Skeletal muscle cell (primary cell): ENCODE results near the gene MTFR1L.
"Not testable (repeated sequence)": the region's sequence is repeated elsewhere in the genome, so short reads cannot be mapped to it uniquely, and the experiment has no call there.

ENCODE experiments used
- DNase-seq: peaks from one replicate; pipeline ENCODE4 v3.0.0-alpha.2; 2010; ENCODE audit warnings: low read depth
- H3K4me3 ChIP-seq: 2 replicates; pipeline ENCODE4 v1.5.1; 2011; ENCODE audit warnings: low read depth, mild to moderate bottlenecking, control low read depth, low read length, moderate library complexity

The MTFR1L gene

DNA sequence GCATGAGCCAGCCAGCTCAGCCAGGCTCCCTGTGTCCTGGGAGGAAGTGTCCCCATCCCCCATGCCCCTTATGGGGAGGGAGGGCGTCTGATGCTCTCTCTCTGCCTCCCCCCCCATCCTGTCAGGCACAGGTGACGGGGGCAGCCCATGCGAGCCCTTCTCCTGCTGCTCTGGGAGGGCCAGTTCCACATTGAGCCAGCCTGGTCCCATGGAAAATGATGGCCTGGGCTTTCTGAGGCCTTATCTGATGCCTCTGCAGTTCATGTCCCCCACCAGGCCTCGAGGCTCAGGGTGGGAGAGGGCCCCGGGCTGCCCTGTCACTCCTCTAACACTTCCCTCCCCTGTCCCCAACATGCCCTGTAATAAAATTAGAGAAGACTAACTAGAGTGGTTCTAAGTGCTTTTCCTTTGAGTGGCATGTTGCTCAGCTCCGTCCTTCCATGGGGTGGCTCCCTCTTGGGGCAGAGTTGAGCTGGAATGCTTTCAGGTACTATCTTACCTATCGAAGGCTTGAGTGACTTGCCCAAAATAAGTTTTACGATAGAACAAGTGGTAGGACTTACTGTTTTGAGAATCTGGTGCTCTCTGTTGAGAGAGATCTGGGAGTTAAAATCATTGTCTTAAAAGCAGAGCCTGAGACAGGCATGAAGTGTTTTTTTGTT is 1.8 kb upstream of the MTFR1L start:
- H3K4me3 ChIP-seq = no peak overlapping the region
- no peak for DNase-seq

DNA sequence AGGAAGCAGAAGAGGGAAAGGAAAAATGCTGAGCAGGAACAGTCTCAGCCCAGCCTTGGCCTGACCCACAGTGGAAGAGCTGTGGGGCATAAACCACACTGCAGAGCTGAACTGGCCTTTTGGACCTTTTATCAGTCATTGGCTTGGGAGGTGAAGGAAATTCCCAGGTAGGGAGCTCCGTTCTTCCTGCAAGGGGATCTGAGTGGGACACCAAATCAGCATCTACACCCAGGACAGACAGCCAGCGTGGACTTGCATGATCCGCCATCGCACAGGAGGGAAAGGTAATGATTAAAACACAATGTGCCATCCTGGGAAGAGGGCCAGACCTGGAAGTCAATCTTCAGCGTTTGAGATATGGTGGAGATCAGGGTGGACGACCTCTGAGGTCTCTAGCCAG is 1.2 kb upstream of the MTFR1L start:
- DNase-seq = no peak
- peak overlapping the region; percentile 92 for H3K4me3 ChIP-seq

DNA sequence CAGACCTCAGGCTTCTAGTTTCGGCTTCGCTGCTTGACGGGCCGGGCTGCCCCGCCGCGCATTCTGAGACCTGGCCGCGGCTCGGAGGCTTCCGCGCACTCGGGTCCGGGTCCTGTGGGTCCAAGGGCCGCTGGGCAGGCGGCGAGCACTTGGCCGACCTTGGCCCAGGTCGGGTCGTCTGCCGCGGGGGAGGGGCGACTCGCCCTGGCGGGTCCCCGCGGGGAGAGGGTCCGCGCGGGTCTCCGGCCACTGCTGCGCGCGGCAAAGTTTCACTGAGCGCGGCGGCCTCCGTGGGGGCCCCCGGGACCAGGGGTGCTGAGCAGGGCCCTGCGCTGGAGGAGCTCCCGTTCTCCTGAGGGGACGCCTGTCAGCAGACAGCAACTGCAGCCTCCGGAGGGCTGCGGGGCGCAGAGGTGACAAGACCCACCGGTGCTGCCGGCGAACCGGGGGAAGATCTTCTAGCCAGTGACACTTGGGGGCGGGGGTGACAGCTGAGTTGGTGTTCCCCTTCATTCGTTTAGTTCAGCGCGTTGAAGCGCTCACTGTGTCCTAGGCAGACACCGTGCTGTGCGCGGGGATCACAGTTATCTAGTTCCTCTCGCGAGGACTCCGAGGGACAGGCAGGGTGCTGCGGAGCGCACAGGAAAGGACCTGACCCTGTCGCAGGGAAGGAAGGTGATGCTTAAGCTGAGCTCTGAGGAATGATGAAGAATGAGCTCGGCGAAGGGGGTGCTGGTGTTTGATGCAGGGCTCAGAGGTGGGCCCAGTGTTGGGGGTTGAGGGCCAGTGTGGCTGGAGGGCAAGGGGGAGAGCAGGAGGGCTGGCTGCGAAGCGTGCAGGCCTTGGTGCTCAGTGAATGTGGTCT is 725 bp downstream of the MTFR1L start:
- peak overlapping the region; percentile 92 for H3K4me3 ChIP-seq
- DNase-seq = no peak

DNA sequence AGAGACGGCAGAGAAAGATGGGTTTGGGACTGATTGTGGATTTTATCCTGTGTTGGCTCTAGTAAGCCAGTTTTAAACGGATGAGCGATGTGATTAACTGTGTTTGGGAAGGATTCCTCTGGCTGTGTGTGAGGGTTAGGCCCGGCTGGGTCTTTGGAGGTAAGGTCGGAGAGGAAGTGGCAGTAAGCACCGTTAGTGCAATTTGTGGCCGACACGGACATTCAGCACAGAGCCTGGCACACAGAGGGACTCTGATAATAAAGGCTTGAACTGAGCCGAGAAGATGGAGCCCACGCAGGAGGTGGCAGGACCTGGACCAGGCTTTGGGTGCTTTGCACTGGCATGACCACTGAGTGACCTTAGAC is 1.3 kb downstream of the MTFR1L start:
- DNase-seq = no peak
- H3K4me3 ChIP-seq = peak overlapping the region; percentile 92

DNA sequence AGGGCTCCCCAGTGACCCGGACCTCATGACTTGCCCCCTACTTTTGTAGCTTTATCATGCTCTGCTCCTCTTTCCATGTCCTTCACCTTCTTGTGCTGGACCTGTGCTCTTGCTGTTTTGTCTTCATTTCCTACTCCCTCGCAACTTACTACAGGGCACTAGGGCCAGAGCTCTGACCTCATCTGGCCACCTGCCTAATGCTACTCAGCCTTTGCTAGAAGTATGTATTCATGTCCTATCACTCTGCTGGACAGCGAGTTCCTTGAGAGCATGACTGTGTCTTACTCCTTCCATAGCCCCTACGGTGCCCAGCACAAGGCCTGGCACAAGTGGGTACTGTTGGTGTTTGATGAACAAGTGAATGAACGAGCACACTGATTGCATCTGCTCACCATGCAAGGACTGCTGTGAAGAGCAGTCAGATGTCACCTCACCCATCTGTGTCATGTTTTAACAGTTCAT is 1.9 kb downstream of the MTFR1L start:
- DNase-seq = no peak

DNA sequence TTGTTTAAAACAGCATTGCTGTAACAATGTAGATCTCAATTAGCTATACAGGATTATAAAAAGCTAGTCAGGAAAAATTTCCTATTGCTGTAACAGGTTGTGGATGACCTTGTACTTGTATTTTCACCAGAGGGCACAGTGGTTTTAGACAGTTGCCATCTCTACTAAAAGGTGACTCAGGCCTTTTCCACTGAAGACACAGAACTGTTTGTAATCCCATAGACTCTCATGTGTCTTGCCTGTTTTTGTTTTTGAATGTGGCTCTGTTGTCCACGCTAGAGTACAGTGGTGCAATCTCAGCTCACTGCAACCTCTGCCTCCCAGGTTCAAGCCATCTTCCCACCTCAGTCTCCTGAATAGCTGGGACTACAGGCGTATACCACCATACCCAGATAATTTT is 5.9 kb downstream of the MTFR1L start:
- no peak for DNase-seq
- no peak overlapping the region for H3K4me3 ChIP-seq

More for the DNA sequence above, 1.9 kb downstream of the MTFR1L start:
- peak overlapping the region; percentile 92 for H3K4me3 ChIP-seq

DNA sequence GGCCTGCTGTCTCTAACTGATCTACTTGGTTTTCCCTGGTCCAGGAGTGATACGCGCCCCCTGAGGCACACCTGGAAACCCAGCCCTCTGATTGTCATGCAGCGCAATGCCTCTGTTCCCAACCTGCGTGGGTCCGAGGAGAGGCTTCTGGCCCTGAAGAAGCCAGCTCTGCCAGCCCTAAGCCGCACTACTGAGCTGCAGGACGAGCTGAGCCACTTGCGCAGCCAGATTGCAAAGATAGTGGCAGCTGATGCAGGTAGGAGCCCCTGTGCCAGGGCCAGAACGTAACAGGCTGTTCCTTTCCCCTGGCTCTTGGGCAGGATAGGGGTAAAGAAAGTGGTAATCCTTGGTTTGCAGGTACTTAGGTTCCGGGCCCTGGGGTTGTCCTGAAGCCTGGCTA is 6.8 kb downstream of the MTFR1L start:
- DNase-seq = no peak
- H3K4me3 ChIP-seq = no peak overlapping the region

DNA sequence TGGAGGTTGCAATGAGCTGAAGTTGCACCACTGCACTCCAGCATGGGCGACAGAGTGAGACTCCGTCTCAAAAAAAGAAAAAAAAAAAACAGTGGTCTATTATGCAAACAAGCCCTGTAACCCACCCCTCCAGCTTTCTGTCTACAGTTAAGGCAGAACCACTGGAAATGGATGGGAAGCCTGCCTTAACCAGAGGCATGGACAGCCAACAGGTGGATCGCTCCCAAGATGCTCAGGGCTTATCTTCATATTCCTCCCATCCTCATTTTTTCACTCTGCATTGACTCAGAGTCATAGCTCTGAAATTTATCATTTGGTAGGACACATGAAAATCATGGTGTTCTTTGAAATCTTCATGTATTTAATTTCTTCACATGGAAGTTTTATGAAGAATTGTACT is 8.7 kb downstream of the MTFR1L start:
- DNase-seq = no peak
- H3K4me3 ChIP-seq = no peak overlapping the region

DNA sequence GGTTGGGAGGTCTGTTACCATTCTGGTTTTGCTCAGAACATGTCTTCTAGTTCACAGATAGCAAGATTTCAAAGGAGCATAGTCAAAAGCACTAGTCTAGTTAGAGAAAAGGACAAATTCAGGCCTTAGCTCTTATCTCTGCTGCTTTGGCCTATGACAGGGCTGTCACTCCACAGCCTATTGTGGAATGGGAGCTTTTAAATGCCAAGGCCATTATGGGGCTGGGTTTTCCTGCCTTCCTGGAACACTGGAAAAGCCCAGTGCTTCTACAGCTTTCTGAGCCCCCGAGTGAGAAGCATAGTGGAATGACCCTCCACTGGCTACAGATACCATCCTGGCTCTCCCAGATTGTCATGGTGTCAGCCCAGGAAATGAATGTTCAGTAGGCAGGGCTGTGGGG is 9.3 kb downstream of the MTFR1L start:
- no peak for DNase-seq
- H3K4me3 ChIP-seq = no peak overlapping the region

DNA sequence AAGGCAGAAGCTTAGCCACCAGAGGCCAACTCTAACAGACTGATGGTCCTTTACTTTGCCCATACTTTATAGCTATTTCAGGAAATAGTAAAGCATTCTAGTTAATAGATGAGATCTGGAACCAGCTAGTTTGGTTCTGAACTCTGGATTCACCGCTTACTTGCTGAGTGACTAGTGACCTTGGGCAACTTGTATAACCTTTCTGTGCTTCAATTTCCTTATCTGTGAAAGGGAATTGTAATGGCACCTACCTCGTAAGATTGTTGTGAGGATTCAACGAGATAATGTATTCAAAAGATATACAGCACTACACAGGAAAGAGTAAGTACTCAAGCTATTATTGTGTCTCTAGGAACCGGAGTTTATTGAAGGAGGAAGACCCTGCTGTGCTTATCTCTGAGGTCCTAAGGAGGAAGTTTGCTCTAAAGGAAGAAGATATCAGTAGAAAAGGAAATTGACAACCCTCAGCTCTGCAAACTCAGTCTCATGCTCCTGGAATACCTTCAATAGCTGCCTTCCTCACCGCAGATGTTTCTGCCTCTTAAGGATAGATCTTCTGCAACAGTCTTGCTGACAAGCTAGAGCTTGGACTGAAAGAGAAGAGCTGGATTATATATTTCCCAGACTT is 11.9 kb downstream of the MTFR1L start:
- no peak for DNase-seq
- no peak overlapping the region for H3K4me3 ChIP-seq

DNA sequence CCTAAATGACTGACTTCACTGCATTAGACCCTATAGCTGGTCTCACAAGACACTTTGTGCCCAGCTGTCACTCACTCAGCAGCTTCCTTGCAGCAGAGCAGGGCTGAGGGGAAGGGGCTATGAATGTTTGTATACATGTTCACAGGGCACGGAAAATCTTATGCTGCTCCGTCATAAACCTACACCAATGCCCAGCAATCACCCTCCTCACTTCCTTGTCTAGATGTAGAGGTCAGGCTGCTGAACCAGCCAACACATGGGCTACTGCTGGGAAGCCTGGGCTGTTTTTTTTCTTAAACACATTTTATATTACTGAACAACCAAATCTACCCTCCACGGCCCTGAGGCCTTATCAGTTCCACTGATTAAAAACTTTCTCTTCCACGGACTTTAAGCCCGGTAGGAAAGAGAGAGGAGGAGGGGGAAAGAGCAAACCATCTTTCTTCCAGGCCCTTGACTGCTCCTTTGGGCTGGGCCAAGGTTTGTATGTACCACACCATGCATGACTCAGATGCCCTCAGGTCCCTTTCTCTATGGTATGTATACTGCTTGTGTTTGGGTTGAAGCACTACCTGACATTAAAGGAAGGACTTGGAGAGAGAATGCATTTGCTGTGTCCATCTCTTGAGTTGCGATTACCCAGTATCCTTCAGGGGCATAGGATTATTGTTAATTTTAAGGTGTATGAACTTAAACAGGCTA is 12.7 kb downstream of the MTFR1L start:
- H3K4me3 ChIP-seq = no peak overlapping the region
- no peak for DNase-seq

DNA sequence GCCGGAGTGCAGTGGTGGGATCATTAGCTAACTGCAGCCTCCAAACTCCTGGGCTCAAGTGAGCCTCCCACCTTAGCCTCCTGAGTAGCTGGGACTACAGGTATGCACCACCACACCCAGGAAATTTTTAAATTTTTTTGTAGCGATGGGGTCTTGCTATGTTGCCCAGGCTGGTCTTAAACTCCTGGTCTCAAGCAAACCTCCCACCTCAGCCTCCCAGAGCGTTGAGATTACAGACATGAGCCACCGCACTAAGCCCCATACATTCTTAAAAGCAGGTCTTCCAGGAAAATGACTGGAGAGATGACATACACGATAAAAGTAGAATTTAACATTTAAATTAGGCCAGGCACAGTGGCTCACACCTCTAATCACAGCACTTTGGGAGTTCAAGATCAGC is 13.4 kb downstream of the MTFR1L start:
- no peak for DNase-seq
- H3K4me3 ChIP-seq = no peak overlapping the region

DNA sequence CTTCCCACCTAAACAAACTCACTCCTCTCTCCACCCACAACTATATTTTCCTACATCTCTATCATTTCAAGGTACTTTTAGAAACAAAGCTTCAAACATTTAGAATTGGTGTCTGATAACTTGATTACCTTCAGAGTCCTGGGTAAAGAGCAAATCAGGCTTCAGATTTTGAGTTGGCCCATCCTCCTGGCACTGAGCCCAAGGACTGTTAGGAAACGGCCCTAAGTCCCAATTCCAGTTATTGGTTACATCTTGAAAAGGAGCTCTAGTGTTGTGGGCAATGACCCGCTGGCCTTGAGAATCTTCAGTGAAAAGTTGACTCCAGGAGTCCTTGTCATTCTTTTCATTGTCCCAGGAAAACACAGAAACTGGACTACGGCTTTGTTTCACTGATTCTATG is 15.1 kb downstream of the MTFR1L start:
- DNase-seq = no peak
- H3K4me3 ChIP-seq = no peak overlapping the region

DNA sequence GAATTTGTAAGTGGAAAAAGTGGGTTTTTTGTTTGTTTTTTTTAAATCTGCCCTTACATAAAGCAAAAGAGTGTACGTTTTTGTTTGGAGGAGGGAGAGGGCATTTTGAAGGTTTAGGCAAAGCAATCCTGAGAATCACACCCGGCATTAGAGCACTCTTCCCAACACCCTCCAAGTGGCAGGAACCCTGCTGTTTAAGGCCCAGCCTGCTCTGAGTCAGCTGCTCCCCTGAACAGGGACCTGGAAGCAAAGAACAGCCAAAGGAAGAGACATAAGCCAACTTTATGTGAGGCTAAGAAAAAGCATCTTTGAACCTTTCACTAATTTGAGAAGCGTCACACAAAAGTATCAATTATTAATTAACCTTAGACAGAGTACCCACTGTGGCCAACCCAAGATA is 16.9 kb downstream of the MTFR1L start:
- no peak for DNase-seq
- no peak overlapping the region for H3K4me3 ChIP-seq

DNA sequence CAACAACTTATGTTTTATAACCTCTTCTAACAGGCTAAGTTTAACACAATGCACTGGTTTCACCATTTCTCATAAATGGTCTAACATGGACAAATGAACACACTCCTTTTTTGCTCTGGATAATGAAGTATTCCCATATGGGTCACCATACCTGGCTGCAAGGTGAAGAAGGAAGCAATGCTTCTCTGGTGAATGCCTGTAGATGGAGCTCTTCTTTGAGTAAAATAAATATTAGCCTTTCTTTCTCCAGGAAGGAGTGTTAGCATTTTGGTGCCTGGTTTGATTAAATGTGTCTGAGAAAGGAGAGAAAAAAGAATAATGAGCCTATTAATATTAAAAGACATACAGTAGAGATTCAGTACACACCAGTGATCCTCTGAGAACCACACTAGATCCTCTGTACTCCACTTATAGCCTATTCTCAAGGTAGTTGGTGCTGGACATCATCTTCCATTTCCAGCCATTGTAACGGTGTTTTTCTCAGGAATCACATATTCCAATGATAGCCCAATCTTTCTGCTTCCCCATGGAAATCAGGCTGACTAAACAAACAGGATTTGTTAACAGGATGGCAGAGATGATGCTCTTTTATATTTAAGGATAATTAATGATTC is 17.6 kb downstream of the MTFR1L start:
- no peak overlapping the region for H3K4me3 ChIP-seq
- DNase-seq = no peak

DNA sequence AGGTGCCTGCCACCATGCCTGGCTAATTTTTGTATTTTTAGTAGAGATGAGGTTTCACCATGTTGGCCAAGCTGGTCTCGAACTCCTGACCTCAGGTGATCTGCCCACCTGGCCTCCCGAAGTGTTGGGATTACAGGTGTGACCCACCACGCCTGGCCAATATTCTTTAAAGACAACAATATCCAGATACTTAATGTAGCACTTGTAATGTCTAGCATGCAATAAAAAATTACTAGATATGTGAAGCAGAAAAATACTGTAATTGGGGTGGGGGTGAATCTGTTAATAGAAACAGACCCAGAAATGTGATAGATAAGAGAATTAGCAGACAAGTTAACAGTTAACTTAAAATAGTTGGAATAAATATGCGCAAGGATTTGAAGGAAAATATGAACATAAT is 20.1 kb downstream of the MTFR1L start:
- not testable (repeated sequence) for H3K4me3 ChIP-seq, DNase-seq

DNA sequence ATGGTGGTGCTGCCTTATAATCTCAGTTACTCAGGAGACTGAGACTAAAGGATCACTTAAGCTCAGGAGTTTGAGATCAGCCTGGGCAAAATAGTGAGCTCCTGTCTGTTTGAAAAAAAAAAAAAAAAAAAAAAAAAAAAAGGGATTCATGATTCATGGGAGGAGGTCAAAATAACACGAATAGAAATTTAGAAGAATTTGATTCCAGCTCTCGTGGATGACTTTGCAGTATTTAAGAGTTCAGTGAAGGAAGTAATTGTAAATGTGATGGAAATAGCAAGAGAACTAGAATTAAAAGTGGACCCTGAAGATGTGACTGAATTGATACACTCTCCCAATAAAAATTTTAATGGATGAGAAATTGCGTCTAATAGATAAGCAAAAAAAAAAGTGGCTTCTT is 23.7 kb downstream of the MTFR1L start:
- no peak for DNase-seq
- no peak overlapping the region for H3K4me3 ChIP-seq

DNA sequence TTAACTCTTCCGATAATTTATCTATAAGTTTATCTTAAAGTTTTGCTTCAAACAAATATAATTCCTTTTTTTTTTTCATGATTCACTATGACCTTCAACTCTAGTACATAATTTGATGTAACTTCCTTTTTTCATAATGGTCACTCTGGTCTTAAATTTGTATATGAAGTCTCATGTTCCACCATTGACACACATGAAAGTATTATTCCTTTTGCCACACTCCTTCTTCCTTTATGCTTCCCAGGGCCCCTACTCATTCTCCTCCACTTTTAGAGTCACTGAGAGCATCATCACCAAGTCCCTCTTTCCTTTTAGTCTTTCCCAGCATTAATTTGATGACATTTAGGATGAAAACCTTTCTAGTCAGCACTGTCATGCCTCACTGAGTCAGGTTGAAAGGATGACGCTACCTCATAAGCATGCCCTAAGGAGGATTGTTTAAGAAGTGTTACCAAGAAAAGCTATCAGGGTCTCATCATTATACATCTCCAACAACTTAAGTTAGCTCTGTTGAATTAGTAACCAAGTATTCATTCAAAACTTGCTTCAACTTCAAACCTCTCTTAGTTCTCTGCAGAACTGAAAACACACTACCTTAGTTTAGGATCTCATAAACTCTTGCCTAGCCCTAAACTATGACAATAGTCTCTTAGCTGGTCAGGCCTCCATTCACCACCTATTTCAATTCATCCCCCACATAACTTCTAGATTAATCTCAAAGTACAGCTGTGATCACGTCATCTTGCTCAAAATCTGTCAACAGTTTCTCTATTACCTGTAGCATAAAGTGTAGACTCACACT is 25.0 kb downstream of the MTFR1L start:
- H3K4me3 ChIP-seq = no peak overlapping the region
- DNase-seq = no peak

DNA sequence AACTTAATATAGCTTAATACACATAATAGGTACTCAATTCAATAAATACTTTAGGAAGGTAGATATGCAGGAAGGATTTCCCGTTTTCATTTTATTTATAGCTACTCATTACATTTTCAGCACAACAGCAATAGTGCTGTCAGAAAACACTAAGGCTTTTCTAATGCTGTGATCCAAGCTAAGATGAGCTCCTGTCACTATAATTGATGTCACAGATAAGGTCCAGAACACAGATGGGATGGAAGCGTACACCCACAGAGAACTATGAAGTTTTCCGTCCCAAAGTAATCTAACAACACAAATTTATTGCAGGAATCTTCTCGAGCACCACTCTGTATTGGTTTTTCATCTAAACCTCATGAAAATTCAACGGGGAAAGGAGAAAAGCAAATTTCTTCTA is 25.9 kb downstream of the MTFR1L start:
- no peak overlapping the region for H3K4me3 ChIP-seq
- DNase-seq = no peak
